Stimulated activated CD8-positive, alpha-beta memory T cell treated with anti-CD3 and anti-CD28 coated beads, Interleukin-12 subunit alpha, Interleukin-12 subunit beta, amount 100 ng/mL, for 24 hours (primary cell): ENCODE data around the gene GRM3.

Experiments used
- DNase-seq: peaks from one replicate; pipeline ENCODE4 v3.0.0-alpha.2; 2020; ENCODE audit errors: extremely low read depth

The GRM3 gene

GRCh38 chr7:86786376-86786775 is 142.7 kb downstream of the GRM3 start:
- DNase-seq: no peak

GRCh38 chr7:86788948-86789347 is 145.2 kb downstream of the GRM3 start:
- DNase-seq: no peak

GRCh38 chr7:86790383-86790782 is 146.7 kb downstream of the GRM3 start:
- DNase-seq: no peak

GRCh38 chr7:86792260-86792659 is 148.6 kb downstream of the GRM3 start:
- no peak for DNase-seq

GRCh38 chr7:86793136-86793535 is 149.4 kb downstream of the GRM3 start:
- DNase-seq: no peak

GRCh38 chr7:86814661-86815379 is 171.1 kb downstream of the GRM3 start:
- no peak for DNase-seq

- DNase-seq: no peak
These were observed 171.8 kb downstream of the GRM3 start for GRCh38 chr7:86815556-86815955.

GRCh38 chr7:86818903-86819302 is 175.2 kb downstream of the GRM3 start:
- no peak for DNase-seq

GRCh38 chr7:86823769-86824168 is 180.1 kb downstream of the GRM3 start:
- DNase-seq: no peak

GRCh38 chr7:86825264-86825663 is 181.6 kb downstream of the GRM3 start:
- DNase-seq: no peak

- DNase-seq: no peak
These were observed 183.2 kb downstream of the GRM3 start for GRCh38 chr7:86826948-86827347.

GRCh38 chr7:86833360-86833759 is 189.7 kb downstream of the GRM3 start:
- no peak for DNase-seq

GRCh38 chr7:86837235-86837634 is 193.5 kb downstream of the GRM3 start:
- DNase-seq: no peak

GRCh38 chr7:86844608-86845007 is 200.9 kb downstream of the GRM3 start:
- DNase-seq: no peak

GRCh38 chr7:86846494-86847190 is 202.9 kb downstream of the GRM3 start:
- no peak for DNase-seq

GRCh38 chr7:86848226-86848625 is 204.5 kb downstream of the GRM3 start:
- DNase-seq: no peak

GRCh38 chr7:86851566-86851965 is 207.9 kb downstream of the GRM3 start:
- DNase-seq: no peak

GRCh38 chr7:86863452-86863851 is 219.7 kb downstream of the GRM3 start:
- no peak for DNase-seq

GRCh38 chr7:86867163-86867762 is 223.6 kb downstream of the GRM3 start:
- DNase-seq: no peak

GRCh38 chr7:86876146-86876545 is 232.4 kb downstream of the GRM3 start:
- DNase-seq: no peak

GRCh38 chr7:86884152-86884551 is 240.4 kb downstream of the GRM3 start:
- no peak for DNase-seq

GRCh38 chr7:86889501-86889900 is 245.8 kb downstream of the GRM3 start:
- no peak for DNase-seq

- no peak for DNase-seq
These were observed 254.5 kb downstream of the GRM3 start for GRCh38 chr7:86898171-86898570.
